GM23338 (cell line): ENCODE results near the gene TST. TPM values are rescaled to one million over a fixed set of nuclear protein-coding genes. Genes with fewer than 3 reads are reported as not detected.

Experiments used
- ATAC-seq: fragments of 200-7000 bp; cut with Tn5 transposase; 3 replicates; pipeline ENCODE4 v1.9.1; 2020
- DNase-seq: peaks from one replicate; pipeline ENCODE4 v3.0.0-alpha.2; 2015; ENCODE audit warnings: low spot score
- H2AFZ ChIP-seq: fragments of 200-600 bp; sonication (generic); 2 replicates; pipeline ENCODE4 v1.8.0; 2016; ENCODE audit warnings: antibody characterized with exemption, mild to moderate bottlenecking, moderate library complexity
- H3F3A ChIP-seq: fragments of 200-600 bp; sonication (generic); replicated peaks from 2 replicates; pipeline ENCODE4 v1.8.0; 2017; ENCODE audit warnings: antibody characterized with exemption, mixed run types, low read depth
- H3K27ac ChIP-seq: fragments of 200-600 bp; sonication (generic); 2 replicates; pipeline ENCODE4 v1.6.1; 2016; ENCODE audit warnings: low read depth
- H3K27me3 ChIP-seq: fragments of 200-600 bp; sonication (generic); 2 replicates; pipeline ENCODE4 v1.8.0; 2016; ENCODE audit warnings: mild to moderate bottlenecking, mixed run types, moderate library complexity; ENCODE audit not compliant: insufficient read depth
- H3K36me3 ChIP-seq: fragments of 200-600 bp; sonication (generic); 2 replicates; pipeline ENCODE4 v1.8.0; 2016; ENCODE audit warnings: mild to moderate bottlenecking; ENCODE audit not compliant: insufficient read depth
- H3K4me1 ChIP-seq: fragments of 200-600 bp; sonication (generic); 2 replicates; pipeline ENCODE4 v1.8.0; 2016; ENCODE audit warnings: mild to moderate bottlenecking, moderate library complexity; ENCODE audit not compliant: insufficient read depth
- H3K4me2 ChIP-seq: fragments of 200-600 bp; sonication (generic); 2 replicates; pipeline ENCODE4 v1.7.1; 2017; ENCODE audit warnings: mixed run types
- H3K4me3 ChIP-seq: fragments of 200-600 bp; sonication (generic); 2 replicates; pipeline ENCODE4 v1.6.1; 2016; ENCODE audit warnings: mixed run types
- H3K79me2 ChIP-seq: fragments of 200-600 bp; sonication (generic); replicated peaks from 2 replicates; pipeline ENCODE4 v1.8.0; 2017; ENCODE audit warnings: mild to moderate bottlenecking; ENCODE audit not compliant: insufficient read depth
- H3K9me2 ChIP-seq: fragments of 200-600 bp; sonication (generic); 2 replicates; pipeline ENCODE4 v1.8.0; 2017; ENCODE audit not compliant: insufficient read depth
- H4K20me1 ChIP-seq: fragments of 200-600 bp; sonication (generic); replicated peaks from 2 replicates; pipeline ENCODE4 v1.8.0; 2017; ENCODE audit warnings: mild to moderate bottlenecking; ENCODE audit not compliant: insufficient read depth
- H3K27ac Mint-ChIP-seq: 2 replicates; pipeline ENCODE4 v1.8.0; 2020; ENCODE audit warnings: inconsistent platforms, mild to moderate bottlenecking, moderate library complexity, mixed read lengths
- H3K27me3 Mint-ChIP-seq: 3 replicates; pipeline ENCODE4 v1.8.0; 2022; ENCODE audit warnings: low read depth, mild to moderate bottlenecking, moderate library complexity, mixed read lengths, inconsistent platforms; ENCODE audit not compliant: insufficient read depth, poor library complexity
- H3K36me3 Mint-ChIP-seq: 3 replicates; pipeline ENCODE4 v1.8.0; 2021; ENCODE audit warnings: low read depth, mild to moderate bottlenecking, inconsistent platforms, moderate library complexity, mixed read lengths
- H3K4me1 Mint-ChIP-seq: 3 replicates; pipeline ENCODE4 v1.8.0; 2020; ENCODE audit warnings: mild to moderate bottlenecking, inconsistent platforms, mixed read lengths
- H3K4me3 Mint-ChIP-seq: 3 replicates; pipeline ENCODE4 v1.8.0; 2021; ENCODE audit warnings: moderate library complexity, mild to moderate bottlenecking, inconsistent platforms, mixed read lengths
- H3K9me3 Mint-ChIP-seq: 3 replicates; pipeline ENCODE4 v1.8.0; 2020; ENCODE audit warnings: moderate library complexity, mild to moderate bottlenecking, inconsistent platforms, mixed read lengths
- CREB1 ChIP-seq: fragments of 250-450 bp; sonication (Bioruptor Pico); IDR thresholded peaks from 2 replicates; pipeline ENCODE4 v1.5.0; 2020; ENCODE audit warnings: low read depth, mild to moderate bottlenecking, moderate library complexity
- CTCF ChIP-seq, 2 experiments: fragments of 200-600 bp in 1 of 2; sonication (generic) in 1 of 2; conservative IDR thresholded peaks; 2 replicates each; pipeline versions ENCODE4 v1.5.1 to v1.6.1; 2016 to 2017; ENCODE audit warnings: antibody characterized with exemption in 2 of 2, low read depth in 2 of 2, mild to moderate bottlenecking in 2 of 2, moderate library complexity in 1 of 2
- EZH2 ChIP-seq: fragments of 200-600 bp; sonication (generic); IDR thresholded peaks from one replicate; pipeline ENCODE4 v1.8.0; 2017; ENCODE audit warnings: antibody characterized with exemption, mild to moderate bottlenecking, low read depth; ENCODE audit not compliant: unreplicated experiment
- EZH2phosphoT487 ChIP-seq: fragments of 200-600 bp; sonication (generic); IDR thresholded peaks from one replicate; pipeline ENCODE4 v1.8.1; 2018; ENCODE audit warnings: antibody characterized with exemption; ENCODE audit not compliant: unreplicated experiment
- JUNB ChIP-seq: IDR thresholded peaks from one replicate; pipeline ENCODE4 v1.6.1; 2016; ENCODE audit warnings: antibody characterized with exemption; ENCODE audit not compliant: unreplicated experiment
- POLR2AphosphoS5 ChIP-seq: IDR thresholded peaks from 2 replicates; pipeline ENCODE4 v1.6.1; 2016; ENCODE audit warnings: antibody characterized with exemption, low read depth
- STAT1 ChIP-seq: IDR thresholded peaks from one replicate; pipeline ENCODE4 v1.6.1; 2016; ENCODE audit warnings: antibody characterized with exemption; ENCODE audit not compliant: unreplicated experiment
- ZNF114 ChIP-seq: fragments of 250-450 bp; sonication (Bioruptor Pico); IDR thresholded peaks from 2 replicates; pipeline ENCODE4 v1.5.0; 2020; ENCODE audit warnings: mild to moderate bottlenecking, moderate library complexity
- ZNF331 ChIP-seq: fragments of 250-450 bp; sonication (Bioruptor Pico); IDR thresholded peaks from 2 replicates; pipeline ENCODE4 v1.5.0; 2020; ENCODE audit warnings: low read depth, mild to moderate bottlenecking, moderate library complexity
- polyA plus RNA-seq: library from polyadenylated mRNA; unstranded; fragments of >200 nt; fragmentation: Nextera tagmentation; extraction: Ambion mirVana; gene quantifications from 2 replicates; pipeline ENCODE4 v1.2.1, GENCODE V29; 2016
- total RNA-seq: library from RNA; depleted of rRNA; stranded (reverse); fragments of >200 nt; shearing (Covaris generic); gene quantifications from 2 replicates; pipeline ENCODE4 v1.2.3, GENCODE V29; 2014
- TF ChIP-seq, protein P1 (sequence below): IDR thresholded peaks from one replicate; pipeline ENCODE4 v1.6.1; 2018; ENCODE audit warnings: antibody characterized with exemption; ENCODE audit not compliant: unreplicated experiment
- TF ChIP-seq, protein P2 (sequence below): IDR thresholded peaks from 2 replicates; pipeline ENCODE4 v1.6.1; 2016; ENCODE audit warnings: antibody characterized with exemption

TST gene
- total and polyA plus RNA-seq, 2 experiments from 2014 or later: 14.6 to 32.7 TPM

GRCh38 chr22:37009490-37009889, 9.8 kb downstream of the TST start:
- no peaks in the 10 kb centered on the region for H3K4me1 ChIP-seq
- Mint-ChIP-seq H3K27me3 (peaks cover 14% of the 10 kb centered on the region), H3K36me3 (no peaks in the 10 kb centered on the region), H3K27ac (no peak overlapping the region), H3K4me3 (no peak overlapping the region), H3K9me3 (no peaks in the 10 kb centered on the region; the same call in 2 of the 3 replicates), H3K4me1 (no peaks in the 10 kb centered on the region)
- no peak overlapping the region for H3K27ac ChIP-seq
- H3K4me2 ChIP-seq: no peak overlapping the region
- no peak overlapping the region for H2AFZ ChIP-seq
- H3K9me2 ChIP-seq: no peaks in the 10 kb centered on the region
- H4K20me1 ChIP-seq: no peaks in the 10 kb centered on the region
- no peaks in the 10 kb centered on the region for H3K36me3 ChIP-seq
- H3K27me3 ChIP-seq: no peaks in the 10 kb centered on the region
- H3F3A ChIP-seq: no peaks in the 10 kb centered on the region
- DNase-seq (no peak), ATAC-seq (no peak)
- H3K79me2 ChIP-seq: no peaks in the 10 kb centered on the region
- TF ChIP-seq ZNF114 (CRISPR knock-in tag) (no peak), CREB1 (CRISPR knock-in tag) (no peak), EZH2phosphoT487 (no peak), CTCF (conservative IDR thresholded peaks at IDR 0.05; ENCODE audit: low read depth in 2 of 2) (no peak), JUNB (no peak), POLR2AphosphoS5 (no peak), STAT1 (no peak), ZNF331 (no peak), EZH2 (no peak)
- TF ChIP-seq, protein P1, sequence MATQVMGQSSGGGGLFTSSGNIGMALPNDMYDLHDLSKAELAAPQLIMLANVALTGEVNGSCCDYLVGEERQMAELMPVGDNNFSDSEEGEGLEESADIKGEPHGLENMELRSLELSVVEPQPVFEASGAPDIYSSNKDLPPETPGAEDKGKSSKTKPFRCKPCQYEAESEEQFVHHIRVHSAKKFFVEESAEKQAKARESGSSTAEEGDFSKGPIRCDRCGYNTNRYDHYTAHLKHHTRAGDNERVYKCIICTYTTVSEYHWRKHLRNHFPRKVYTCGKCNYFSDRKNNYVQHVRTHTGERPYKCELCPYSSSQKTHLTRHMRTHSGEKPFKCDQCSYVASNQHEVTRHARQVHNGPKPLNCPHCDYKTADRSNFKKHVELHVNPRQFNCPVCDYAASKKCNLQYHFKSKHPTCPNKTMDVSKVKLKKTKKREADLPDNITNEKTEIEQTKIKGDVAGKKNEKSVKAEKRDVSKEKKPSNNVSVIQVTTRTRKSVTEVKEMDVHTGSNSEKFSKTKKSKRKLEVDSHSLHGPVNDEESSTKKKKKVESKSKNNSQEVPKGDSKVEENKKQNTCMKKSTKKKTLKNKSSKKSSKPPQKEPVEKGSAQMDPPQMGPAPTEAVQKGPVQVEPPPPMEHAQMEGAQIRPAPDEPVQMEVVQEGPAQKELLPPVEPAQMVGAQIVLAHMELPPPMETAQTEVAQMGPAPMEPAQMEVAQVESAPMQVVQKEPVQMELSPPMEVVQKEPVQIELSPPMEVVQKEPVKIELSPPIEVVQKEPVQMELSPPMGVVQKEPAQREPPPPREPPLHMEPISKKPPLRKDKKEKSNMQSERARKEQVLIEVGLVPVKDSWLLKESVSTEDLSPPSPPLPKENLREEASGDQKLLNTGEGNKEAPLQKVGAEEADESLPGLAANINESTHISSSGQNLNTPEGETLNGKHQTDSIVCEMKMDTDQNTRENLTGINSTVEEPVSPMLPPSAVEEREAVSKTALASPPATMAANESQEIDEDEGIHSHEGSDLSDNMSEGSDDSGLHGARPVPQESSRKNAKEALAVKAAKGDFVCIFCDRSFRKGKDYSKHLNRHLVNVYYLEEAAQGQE: no peak
- TF ChIP-seq, protein P2, sequence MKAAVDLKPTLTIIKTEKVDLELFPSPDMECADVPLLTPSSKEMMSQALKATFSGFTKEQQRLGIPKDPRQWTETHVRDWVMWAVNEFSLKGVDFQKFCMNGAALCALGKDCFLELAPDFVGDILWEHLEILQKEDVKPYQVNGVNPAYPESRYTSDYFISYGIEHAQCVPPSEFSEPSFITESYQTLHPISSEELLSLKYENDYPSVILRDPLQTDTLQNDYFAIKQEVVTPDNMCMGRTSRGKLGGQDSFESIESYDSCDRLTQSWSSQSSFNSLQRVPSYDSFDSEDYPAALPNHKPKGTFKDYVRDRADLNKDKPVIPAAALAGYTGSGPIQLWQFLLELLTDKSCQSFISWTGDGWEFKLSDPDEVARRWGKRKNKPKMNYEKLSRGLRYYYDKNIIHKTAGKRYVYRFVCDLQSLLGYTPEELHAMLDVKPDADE: no peak
- no peak overlapping the region for H3K4me3 ChIP-seq

DNA sequence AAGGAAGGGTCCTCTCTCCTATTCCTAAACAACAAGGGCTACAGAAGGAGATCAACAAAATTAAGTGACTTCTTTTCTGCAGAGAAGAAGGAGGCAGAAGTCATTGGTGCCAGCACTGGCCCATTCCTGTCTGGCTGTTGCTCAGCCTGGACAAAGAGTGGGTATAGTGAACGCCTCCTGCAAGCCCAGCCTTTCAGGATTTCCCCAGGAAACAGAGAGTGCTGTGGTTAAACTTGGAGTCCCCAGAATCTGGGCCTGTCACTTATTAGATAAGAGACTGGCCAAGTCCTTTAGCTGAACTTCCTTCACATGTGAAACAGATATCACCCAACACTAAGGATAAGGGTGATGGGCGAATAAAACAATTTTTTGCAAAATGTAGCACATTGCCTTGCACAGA, 10.9 kb downstream of the TST start:
- Mint-ChIP-seq H3K4me3 (no peak overlapping the region), H3K27me3 (peaks cover 17% of the 10 kb centered on the region), H3K4me1 (no peaks in the 10 kb centered on the region), H3K36me3 (no peaks in the 10 kb centered on the region), H3K27ac (no peak overlapping the region), H3K9me3 (no peaks in the 10 kb centered on the region; the same call in 2 of the 3 replicates)
- Histone ChIP-seq H3K36me3 (no peaks in the 10 kb centered on the region), H2AFZ (no peak overlapping the region), H4K20me1 (no peaks in the 10 kb centered on the region), H3K79me2 (no peaks in the 10 kb centered on the region), H3K4me3 (no peak overlapping the region), H3F3A (no peaks in the 10 kb centered on the region), H3K4me2 (no peak overlapping the region), H3K9me2 (no peaks in the 10 kb centered on the region), H3K27me3 (no peaks in the 10 kb centered on the region), H3K4me1 (no peaks in the 10 kb centered on the region), H3K27ac (no peak overlapping the region)
- DNase-seq: no peak
- no peak for ATAC-seq
- TF ChIP-seq EZH2: no peak
- no peak for TF ChIP-seq JUNB
